CD14-positive monocyte (primary cell): ENCODE data around the gene WDFY3. TPM values are rescaled to one million over a fixed set of nuclear protein-coding genes. Genes with fewer than 3 reads are reported as not detected.
A peak's percentile ranks its signal among the peaks of the same experiment; 100 is the strongest.

Experiments
- DNase-seq, 3 donors: peaks; one replicate each; pipeline ENCODE4 v3.0.0-alpha.2; 2011 to 2022
- H2AFZ ChIP-seq: 2 replicates; pipeline ENCODE4 v1.6.0; 2012; ENCODE audit warnings: mild to moderate bottlenecking, low read depth, low read length, inconsistent platforms; ENCODE audit not compliant: insufficient read depth, poor library complexity, severe bottlenecking
- H3K27ac ChIP-seq, 2 donors: 1 replicate in 1 of 2; 2 replicates in 1 of 2; pipeline ENCODE4 v1.5.1; 2012 to 2013; ENCODE audit warnings: low read length in 2 of 2, control low read depth in 1 of 2, inconsistent platforms in 1 of 2, low read depth in 1 of 2, mild to moderate bottlenecking in 1 of 2
- H3K27me3 ChIP-seq, 2 donors: one replicate each; pipeline versions ENCODE4 v1.6.0 to v1.6.1; 2011 to 2013; ENCODE audit warnings: low read length in 2 of 2; ENCODE audit not compliant: control insufficient read depth in 2 of 2, insufficient read depth in 2 of 2
- H3K36me3 ChIP-seq, 2 donors: replicated peaks in 1 of 2; 1 replicate in 1 of 2; 2 replicates in 1 of 2; pipeline versions ENCODE4 v1.5.1 to v1.6.1; 2012 to 2013; ENCODE audit warnings: low read length in 2 of 2, control low read depth in 1 of 2, inconsistent platforms in 1 of 2, mild to moderate bottlenecking in 1 of 2; ENCODE audit not compliant: insufficient read depth in 2 of 2, control insufficient read depth in 1 of 2
- H3K4me1 ChIP-seq, 2 donors: 1 replicate in 1 of 2; 2 replicates in 1 of 2; pipeline versions ENCODE4 v1.5.1 to v1.6.1; 2012 to 2013; ENCODE audit warnings: low read length in 2 of 2, control low read depth in 1 of 2, inconsistent platforms in 1 of 2, mild to moderate bottlenecking in 1 of 2, moderate library complexity in 1 of 2; ENCODE audit not compliant: insufficient read depth in 2 of 2, control insufficient read depth in 1 of 2
- H3K4me2 ChIP-seq: replicated peaks from 2 replicates; pipeline ENCODE3; 2012; ENCODE audit warnings: low read length, moderate library complexity, mild to moderate bottlenecking; ENCODE audit not compliant: poor library complexity, severe bottlenecking; ENCODE audit errors: extremely low read depth
- H3K4me3 ChIP-seq, 3 experiments: fragments of 200-600 bp in 1 of 3; sonication (generic) in 1 of 3; replicated peaks in 1 of 3; 1 replicate in 2 of 3; 2 replicates in 1 of 3; pipeline ENCODE4 v1.5.1; 2011 to 2013; ENCODE audit warnings: low read length in 3 of 3, mild to moderate bottlenecking in 3 of 3, control low read depth in 2 of 3, low read depth in 2 of 3, inconsistent platforms in 1 of 3, moderate library complexity in 1 of 3
- H3K79me2 ChIP-seq: 2 replicates; pipeline ENCODE4 v1.6.0; 2012; ENCODE audit warnings: mild to moderate bottlenecking, control low read depth, inconsistent platforms, low read length, moderate library complexity; ENCODE audit not compliant: insufficient read depth
- H3K9ac ChIP-seq: 2 replicates; pipeline ENCODE4 v1.6.0; 2017; ENCODE audit warnings: low read length, mild to moderate bottlenecking; ENCODE audit not compliant: insufficient read depth, poor library complexity, severe bottlenecking
- H3K9me3 ChIP-seq, 2 donors: replicated peaks in 1 of 2; 1 replicate in 1 of 2; 2 replicates in 1 of 2; pipeline versions ENCODE4 v1.5.1 to v1.6.1; 2012 to 2013; ENCODE audit warnings: low read length in 2 of 2, control low read depth in 1 of 2; ENCODE audit not compliant: control insufficient read depth in 1 of 2, insufficient read depth in 1 of 2
- H4K20me1 ChIP-seq: 2 replicates; pipeline ENCODE4 v1.6.0; 2012; ENCODE audit warnings: mild to moderate bottlenecking, low read length, control low read depth, moderate library complexity; ENCODE audit not compliant: insufficient read depth
- H3K27ac Mint-ChIP-seq, 7 donors: one replicate each; pipeline ENCODE4 v1.8.0; 2020; ENCODE audit warnings: mild to moderate bottlenecking in 7 of 7, mixed read lengths in 7 of 7, moderate library complexity in 6 of 7, inconsistent platforms in 2 of 7
- H3K27me3 Mint-ChIP-seq, 3 donors: one replicate each; pipeline ENCODE4 v1.8.0; 2021 to 2022; ENCODE audit warnings: low read depth in 3 of 3, mild to moderate bottlenecking in 3 of 3, mixed read lengths in 3 of 3, moderate library complexity in 3 of 3, inconsistent platforms in 1 of 3
- H3K36me3 Mint-ChIP-seq, 2 donors: one replicate each; pipeline ENCODE4 v1.8.0; 2020; ENCODE audit warnings: mixed read lengths in 2 of 2, inconsistent platforms in 1 of 2, mild to moderate bottlenecking in 1 of 2
- H3K4me1 Mint-ChIP-seq: one replicate; pipeline ENCODE4 v1.8.0; 2020; ENCODE audit warnings: mild to moderate bottlenecking, mixed read lengths
- H3K4me3 Mint-ChIP-seq, 2 donors: one replicate each; pipeline ENCODE4 v1.8.0; 2020; ENCODE audit warnings: mild to moderate bottlenecking in 2 of 2, mixed read lengths in 2 of 2, moderate library complexity in 1 of 2
- H3K9me3 Mint-ChIP-seq, 7 donors: one replicate each; pipeline ENCODE4 v1.8.0; 2020 to 2022; ENCODE audit warnings: mixed read lengths in 7 of 7, mild to moderate bottlenecking in 6 of 7, moderate library complexity in 6 of 7, inconsistent platforms in 2 of 7
- WGBS: methylation state at CpG from one replicate; pipeline ENCODE4 v1.1.5; 2013; ENCODE audit warnings: missing lambda C conversion rate; ENCODE audit not compliant: insufficient coverage; 5-methylcytosine and 5-hydroxymethylcytosine counted together
- intact Hi-C, 2 donors: fragments of 100-400 bp; cut with micrococcal nuclease; formaldehyde crosslinking; loops; one replicate each; pipeline versions ENCODE4 v1.15.0 to v1.15.1; 2023
- polyA minus RNA-seq: library from RNA; depleted of rRNA, polyadenylated mRNA; stranded (reverse); fragments of >200 nt; gene quantifications from 2 replicates; pipeline ENCODE4 v1.2.3, GENCODE V29; 2012
- polyA plus RNA-seq, 3 donors: library from polyadenylated mRNA; depleted of rRNA in 1 of 3; unstranded in 2 of 3; stranded (reverse) in 1 of 3; fragments of 300-500 nt in 2 of 3; fragments of >200 nt in 1 of 3; fragmentation: Illumina TruSeq in 2 of 3; gene quantifications; 1 replicate in 2 of 3; 2 replicates in 1 of 3; pipeline ENCODE4 v1.2.3, GENCODE V29; 2012 to 2021
- total RNA-seq, 12 experiments: library from RNA in 1 of 12; stranded (reverse) in 1 of 12; fragments of 120-200 nt in 1 of 12; gene quantifications; one replicate each; pipeline ENCODE4 v1.2.4 and lab custom pipeline; 2013 to 2026; ENCODE audit warnings: mixed read lengths in 6 of 12, inconsistent platforms in 1 of 12
- TF ChIP-seq, protein P1 (sequence below): fragments of 200-600 bp; IDR thresholded peaks from one replicate; pipeline ENCODE4 v1.8.0; 2022; ENCODE audit warnings: antibody characterized with exemption, mild to moderate bottlenecking

Gene WDFY3, protein sequence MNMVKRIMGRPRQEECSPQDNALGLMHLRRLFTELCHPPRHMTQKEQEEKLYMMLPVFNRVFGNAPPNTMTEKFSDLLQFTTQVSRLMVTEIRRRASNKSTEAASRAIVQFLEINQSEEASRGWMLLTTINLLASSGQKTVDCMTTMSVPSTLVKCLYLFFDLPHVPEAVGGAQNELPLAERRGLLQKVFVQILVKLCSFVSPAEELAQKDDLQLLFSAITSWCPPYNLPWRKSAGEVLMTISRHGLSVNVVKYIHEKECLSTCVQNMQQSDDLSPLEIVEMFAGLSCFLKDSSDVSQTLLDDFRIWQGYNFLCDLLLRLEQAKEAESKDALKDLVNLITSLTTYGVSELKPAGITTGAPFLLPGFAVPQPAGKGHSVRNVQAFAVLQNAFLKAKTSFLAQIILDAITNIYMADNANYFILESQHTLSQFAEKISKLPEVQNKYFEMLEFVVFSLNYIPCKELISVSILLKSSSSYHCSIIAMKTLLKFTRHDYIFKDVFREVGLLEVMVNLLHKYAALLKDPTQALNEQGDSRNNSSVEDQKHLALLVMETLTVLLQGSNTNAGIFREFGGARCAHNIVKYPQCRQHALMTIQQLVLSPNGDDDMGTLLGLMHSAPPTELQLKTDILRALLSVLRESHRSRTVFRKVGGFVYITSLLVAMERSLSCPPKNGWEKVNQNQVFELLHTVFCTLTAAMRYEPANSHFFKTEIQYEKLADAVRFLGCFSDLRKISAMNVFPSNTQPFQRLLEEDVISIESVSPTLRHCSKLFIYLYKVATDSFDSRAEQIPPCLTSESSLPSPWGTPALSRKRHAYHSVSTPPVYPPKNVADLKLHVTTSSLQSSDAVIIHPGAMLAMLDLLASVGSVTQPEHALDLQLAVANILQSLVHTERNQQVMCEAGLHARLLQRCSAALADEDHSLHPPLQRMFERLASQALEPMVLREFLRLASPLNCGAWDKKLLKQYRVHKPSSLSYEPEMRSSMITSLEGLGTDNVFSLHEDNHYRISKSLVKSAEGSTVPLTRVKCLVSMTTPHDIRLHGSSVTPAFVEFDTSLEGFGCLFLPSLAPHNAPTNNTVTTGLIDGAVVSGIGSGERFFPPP (N-terminal part only)
- 63.8 TPM for total RNA-seq (2013)
- polyA plus RNA-seq (10 to 100 TPM in 1 of 3 donors, 1 to 10 TPM in 2; 5.6 to 35.5 (median 5.9) TPM), polyA minus RNA-seq (72.9 and 88.0 TPM in 2 replicates), total RNA-seq (lab: John Stamatoyannopoulos, UW) (167 to 295 (median 261) reads per million in 11 experiments)

DNA sequence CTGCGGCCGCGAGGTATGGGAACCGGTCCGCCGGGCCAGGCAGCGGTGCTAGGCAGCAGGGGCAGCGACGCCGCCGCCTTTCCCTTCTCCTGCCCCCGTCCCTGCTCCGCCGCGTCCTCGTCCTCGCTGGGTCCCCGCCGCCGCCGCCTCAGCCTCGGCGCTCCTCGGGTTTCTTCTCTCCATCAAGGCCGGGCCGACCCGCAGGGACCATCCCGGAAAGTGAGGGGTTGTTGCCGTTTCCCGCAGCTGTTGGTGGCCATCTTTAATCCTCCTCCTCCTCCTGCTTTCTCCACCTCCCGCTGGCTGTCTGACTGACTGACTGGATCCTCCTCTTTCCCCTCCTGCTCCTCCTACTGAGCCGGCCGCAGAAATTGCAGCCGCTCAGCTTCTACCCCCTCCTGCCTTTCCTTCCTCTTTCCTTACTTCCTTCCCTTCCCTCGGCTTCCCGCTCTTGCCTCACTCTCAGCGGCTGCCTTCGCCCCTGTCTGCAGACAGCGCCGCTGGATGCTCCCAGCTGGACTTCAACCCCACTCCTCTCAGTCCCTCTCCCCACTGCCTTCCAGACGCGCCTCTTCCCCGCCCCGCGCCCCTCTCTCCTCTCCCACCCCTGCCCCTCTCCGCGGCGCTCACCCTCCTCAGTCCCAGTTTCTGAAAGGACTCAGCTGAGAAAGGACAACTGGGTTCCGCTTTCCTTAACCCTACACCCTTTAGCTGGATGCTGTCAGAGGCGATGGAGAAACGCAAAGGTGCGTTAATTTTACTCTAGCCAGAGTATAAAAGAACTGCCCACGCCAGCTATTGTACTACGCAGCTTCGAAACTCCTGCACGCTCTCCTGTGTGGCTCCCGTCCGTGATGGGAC is at the start of gene WDFY3:
TSS of gene WDFY3 (minus strand) at position 309 of the 861 bp plus-strand sequence. CDS start 106,099 bp downstream, outside the sequence.
- Mint-ChIP-seq H3K9me3 (no peaks in the 10 kb centered on the region), H3K4me1 (peaks cover 44% of the 10 kb centered on the region), H3K27ac (peak within 1 kb of the TSS; percentile 87 to 99 (median 97)), H3K27me3 (peaks cover 4 to 8% (median 6%) of the 10 kb centered on the region in 3 donors), H3K4me3 (peak within 1 kb of the TSS; percentile 97 to 99), H3K36me3 (peaks cover 0 to 9% of the 10 kb centered on the region in 2 donors)
- Histone ChIP-seq H3K4me1 (peaks cover 29 to 48% of the 10 kb centered on the region in 2 donors), H4K20me1 (peaks cover 44% of the 10 kb centered on the region), H3K9ac (peak within 1 kb of the TSS; percentile 79), H3K4me3 (peak within 1 kb of the TSS; percentile 84 to 93 (median 87)), H3K27me3 (peaks cover 4 to 8% of the 10 kb centered on the region in 2 donors), H2AFZ (peak within 1 kb of the TSS; percentile 81), H3K9me3 (no peaks in the 10 kb centered on the region), H3K27ac (peak within 1 kb of the TSS; percentile 70 to 74), H3K4me2 (peak within 1 kb of the TSS; percentile 90), H3K36me3 (no peaks in the 10 kb centered on the region), H3K79me2 (peaks cover 45% of the 10 kb centered on the region)
- TF ChIP-seq, protein P1, sequence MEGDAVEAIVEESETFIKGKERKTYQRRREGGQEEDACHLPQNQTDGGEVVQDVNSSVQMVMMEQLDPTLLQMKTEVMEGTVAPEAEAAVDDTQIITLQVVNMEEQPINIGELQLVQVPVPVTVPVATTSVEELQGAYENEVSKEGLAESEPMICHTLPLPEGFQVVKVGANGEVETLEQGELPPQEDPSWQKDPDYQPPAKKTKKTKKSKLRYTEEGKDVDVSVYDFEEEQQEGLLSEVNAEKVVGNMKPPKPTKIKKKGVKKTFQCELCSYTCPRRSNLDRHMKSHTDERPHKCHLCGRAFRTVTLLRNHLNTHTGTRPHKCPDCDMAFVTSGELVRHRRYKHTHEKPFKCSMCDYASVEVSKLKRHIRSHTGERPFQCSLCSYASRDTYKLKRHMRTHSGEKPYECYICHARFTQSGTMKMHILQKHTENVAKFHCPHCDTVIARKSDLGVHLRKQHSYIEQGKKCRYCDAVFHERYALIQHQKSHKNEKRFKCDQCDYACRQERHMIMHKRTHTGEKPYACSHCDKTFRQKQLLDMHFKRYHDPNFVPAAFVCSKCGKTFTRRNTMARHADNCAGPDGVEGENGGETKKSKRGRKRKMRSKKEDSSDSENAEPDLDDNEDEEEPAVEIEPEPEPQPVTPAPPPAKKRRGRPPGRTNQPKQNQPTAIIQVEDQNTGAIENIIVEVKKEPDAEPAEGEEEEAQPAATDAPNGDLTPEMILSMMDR: no peak
- WGBS: under 1% methylated on average over 47 of the region's 58 CpGs
- intact Hi-C loops: no loop called here
- DNase-seq: peak; percentile 86 to 89 (median 88)
